DMS 273 (cell line): ENCODE measurements around the gene ATP10A.

Experiments used
- DNase-seq: peaks from one replicate; lab custom pipeline; 2025; ENCODE audit not compliant: unreplicated experiment; lab: John Stamatoyannopoulos, UW

The ATP10A gene

DNA sequence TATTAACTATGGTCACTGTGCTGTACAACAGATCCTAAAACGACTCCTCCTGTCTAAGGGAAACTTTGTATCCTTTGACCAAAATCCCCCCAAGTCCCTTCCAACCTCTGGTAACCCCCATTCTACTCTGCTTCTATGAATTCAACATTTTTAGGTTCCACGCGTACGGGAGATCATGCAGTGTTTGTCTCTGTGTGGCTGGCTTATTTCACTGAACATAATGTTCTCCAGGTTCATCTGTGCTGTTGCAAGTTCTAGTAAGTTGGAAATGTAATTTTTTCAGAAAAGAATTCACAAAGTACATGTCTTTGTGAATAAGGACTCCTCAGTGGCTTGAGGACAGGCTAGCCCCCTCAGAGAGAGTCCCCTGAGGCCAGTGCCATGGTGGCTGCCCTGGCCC is 66.1 kb downstream of the ATP10A start:
- no peak for DNase-seq

DNA sequence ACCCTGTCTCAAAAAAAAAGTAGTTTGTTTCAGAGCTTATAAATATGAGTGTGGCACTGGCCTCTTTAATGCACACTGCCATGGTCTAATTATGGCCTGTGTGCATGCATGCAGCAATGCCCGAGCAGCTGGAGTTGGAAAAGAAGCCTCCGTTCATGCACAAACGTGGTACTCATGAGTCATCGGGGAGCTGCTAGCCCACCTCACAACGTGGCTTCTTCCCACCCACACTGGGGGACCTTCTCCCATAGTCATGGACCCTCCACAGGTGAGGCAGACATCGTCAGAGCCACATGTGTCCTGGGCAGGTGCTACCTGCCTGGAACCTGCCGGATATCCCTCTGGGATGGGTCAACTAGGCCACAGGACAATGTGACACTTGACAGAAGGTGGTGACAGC is 66.7 kb downstream of the ATP10A start:
- DNase-seq = no peak

DNA sequence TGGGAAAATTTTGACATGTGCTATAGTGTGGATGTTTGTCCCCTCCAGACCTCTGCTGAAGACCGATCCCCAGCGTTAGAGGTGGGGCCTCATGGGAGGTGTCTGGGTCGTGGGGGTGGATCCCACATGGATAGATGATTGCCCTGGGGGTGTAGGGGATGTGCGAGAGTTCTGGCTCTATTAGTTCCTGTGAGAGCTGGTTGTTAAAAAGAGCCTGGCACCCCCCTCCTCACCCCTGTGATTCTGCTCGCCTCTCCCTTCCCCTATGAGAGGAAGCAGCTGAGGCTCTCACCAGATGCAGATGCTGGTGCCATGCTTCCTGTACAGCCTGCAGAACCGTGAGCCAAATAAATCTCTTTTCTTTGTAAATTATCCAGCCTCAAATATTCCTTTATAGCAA is 67.4 kb downstream of the ATP10A start:
- no peak for DNase-seq

DNA sequence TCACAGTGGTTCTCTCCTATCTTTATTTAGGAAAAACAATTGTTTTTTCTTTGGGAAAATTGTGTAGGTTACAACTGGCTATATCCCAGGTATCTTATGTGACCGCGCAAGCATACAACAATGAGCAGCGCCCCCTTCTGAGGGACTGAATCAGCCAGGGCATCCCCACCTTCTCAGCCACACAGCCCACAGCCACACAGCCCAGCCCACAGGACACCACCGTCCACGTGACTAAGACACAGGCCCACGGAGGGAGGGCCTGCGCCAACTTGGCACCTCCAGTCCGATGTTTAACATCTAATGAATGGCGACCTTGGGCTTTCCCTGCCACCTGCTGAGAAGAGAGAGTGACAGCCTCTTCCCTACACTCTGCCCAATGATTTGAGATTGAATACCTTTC is 68.1 kb downstream of the ATP10A start:
- DNase-seq = no peak

DNA sequence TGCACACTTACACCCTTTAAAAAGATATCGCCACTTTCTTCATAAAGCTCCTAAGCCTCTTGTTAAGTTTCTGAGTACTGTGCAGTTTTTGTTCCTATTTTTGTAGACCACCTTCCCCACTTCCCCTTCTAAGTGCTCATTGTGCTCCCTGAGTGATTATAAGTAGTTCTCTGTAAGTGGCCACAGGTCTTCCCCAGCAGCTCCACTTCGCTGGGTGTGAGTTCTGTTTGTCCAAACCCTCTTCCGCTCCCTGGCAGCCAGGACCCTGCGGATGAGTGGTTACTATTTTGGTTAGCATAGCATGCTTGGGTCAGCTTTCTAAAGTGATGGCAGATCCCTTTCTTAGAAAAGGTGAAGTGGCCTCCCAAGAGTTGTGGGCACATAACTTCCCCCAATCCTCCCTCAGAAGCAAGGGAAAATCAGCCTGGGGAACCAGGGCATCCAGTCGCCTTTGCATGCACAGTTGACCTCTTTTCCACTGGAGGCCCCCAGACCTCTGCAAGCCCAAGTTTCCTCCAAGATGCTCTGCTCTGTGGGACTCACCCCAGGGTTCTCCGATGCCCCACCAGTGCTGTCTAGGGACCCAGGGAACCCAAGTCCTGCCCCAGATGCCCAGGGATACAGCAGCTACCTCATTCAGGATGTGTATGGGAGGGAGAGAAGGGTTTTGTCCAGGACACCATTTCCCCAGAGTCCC is 69.6 kb downstream of the ATP10A start:
- DNase-seq = no peak

DNA sequence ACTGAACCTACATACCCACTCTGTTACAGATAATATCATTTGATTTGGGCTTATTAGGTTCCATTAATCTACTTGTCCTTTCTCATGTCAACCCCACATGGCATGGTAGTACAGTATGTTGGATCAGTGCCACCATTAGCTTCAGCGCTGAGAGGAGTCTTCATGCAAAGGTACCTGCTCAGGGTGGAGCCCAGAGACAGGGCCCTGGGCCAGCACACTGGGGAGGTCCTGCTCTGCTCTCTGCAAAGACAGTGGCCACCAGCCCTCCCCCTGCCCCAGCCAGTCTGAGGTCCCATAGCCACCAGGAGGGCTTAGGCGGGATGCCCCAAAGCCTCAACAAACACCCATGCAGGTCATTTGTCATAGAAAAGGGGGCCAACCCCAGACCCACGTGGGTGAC is 71.0 kb downstream of the ATP10A start:
- DNase-seq = no peak

DNA sequence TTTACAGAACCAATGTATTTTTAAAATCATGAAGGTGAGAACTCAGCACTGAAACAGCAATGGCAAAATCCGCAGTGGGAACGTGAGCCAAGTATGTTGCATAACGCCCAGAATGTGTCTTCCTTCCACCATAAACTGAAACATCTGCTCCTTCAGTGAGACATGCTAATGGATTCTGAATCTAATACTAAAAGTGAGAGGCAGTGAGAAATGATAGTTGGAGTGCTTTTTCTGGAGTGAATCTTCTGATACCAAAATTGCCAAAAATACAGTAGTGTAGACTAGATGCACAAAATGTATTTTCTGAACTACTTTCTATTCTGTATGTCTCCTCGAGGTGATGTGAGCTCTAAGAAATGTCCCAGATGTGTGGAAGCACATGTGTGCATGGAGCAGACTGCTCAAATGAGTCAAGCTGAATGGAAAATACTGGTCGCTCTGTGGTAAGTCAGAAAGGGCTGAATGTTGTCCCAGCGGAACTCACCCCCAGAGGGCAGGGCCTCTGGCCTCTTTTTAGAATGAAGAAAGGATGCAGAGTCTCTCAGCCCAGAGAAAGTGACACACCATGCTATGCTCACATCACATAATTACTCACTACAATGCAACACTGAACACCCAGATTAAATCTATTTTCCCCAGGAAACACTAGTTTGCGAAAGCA is 73.0 kb downstream of the ATP10A start:
- peak; percentile 27 for DNase-seq

DNA sequence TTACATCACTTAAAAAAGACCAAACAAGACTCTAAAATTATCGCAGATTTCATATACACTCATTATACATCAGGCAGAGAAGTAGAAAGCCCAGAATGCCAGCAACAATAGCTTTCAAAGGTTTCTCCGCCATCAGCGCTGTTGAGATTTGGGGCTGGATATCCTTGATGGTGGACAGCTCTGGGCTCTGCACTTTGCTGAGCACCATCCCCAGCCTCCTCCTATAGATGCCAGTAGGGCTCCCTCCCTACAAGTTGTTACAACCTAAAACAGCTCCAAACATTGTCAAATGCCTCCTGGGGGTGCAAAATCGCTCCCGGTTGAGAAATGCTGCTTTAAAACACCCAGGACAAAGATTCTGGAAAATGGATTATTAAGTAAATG is 73.5 kb downstream of the ATP10A start:
- no peak for DNase-seq

DNA sequence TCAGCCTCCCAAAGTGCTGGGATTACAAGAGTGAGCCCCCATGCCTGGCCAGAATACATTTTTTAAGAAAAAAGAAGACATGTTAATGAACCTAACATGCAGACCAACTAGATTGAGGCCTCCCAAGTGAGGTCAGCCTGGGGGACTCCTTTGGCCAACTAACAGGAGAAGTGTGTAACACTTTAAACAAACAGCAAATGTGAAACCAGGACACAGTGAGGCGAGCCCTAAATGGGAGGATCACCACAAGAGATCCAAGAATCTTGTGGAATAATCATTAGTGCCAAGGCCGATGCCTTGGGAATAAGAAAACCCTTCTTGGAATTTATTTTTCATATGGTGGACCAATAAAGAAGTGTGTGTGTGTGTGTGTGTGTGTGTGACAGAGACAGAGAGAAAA is 73.9 kb downstream of the ATP10A start:
- no peak for DNase-seq

DNA sequence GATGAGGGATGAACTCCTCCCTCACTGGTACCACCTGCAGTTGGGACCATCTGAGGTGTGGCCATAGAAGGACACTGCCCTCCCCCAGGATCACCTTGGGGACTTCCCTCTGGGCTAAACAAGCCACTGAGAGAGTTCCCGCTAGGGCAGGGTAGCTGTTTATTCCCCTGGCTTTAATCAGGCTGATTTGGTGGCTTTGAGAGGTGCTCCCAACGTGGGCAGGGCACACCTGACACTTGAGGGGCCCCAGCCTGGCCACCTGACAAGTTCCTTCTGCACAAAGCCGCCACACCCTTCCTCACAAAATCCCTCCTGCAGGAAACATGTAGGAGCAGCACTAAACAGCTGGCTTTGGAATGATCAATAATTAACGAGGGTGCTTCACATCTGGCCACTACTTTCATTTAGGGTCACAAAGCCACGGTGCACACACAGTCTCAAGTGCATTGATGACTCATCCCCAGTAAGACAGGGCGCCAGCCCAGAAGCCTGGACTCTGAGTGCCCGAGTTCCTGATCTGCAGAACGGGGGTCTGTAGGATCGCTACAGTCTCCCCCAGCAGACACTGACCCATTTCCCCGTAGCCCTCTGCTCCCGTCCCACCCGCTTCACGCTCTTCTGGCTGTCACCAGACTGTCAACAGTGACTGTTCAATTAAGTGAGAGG is 75.1 kb downstream of the ATP10A start:
- no peak for DNase-seq

DNA sequence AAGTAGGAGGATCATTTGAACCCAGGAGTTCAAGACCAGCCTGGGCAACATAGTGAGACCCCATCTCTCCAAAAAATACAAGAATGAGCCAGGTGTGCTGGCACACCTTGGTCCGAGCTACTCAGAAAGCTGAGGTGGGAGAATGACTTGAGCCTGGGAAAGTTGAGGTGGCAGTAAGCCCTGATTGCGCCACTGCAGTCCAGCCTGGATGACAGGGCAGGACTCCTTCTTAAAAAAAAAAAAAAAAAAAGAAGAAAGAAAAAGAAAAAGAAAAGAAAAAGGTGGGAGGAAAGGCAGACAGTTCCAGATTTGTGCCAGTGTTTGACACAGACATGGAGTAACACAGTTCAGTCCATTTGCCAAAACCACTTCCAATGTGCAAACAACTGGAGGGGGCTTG is 75.7 kb downstream of the ATP10A start:
- no peak for DNase-seq

DNA sequence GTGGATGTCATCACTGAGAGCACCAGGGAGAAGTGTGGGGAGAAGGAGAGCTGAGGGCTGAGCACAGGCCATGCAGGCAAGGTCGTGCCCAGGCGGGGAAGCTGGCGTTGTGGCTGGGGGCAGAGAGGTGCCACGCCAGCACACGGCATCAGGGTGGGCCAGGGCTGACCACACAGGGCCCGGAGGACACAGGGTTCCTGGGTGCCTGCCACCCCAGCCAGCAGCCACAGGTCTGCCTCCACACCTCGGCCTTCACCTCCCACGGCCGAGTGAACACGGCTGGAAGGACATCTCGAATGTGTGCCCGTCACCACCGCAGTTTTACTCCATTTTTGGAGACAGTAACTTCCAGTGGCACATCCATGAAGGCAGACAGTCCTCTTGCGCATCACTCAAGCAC is 77.1 kb downstream of the ATP10A start:
- DNase-seq = no peak

DNA sequence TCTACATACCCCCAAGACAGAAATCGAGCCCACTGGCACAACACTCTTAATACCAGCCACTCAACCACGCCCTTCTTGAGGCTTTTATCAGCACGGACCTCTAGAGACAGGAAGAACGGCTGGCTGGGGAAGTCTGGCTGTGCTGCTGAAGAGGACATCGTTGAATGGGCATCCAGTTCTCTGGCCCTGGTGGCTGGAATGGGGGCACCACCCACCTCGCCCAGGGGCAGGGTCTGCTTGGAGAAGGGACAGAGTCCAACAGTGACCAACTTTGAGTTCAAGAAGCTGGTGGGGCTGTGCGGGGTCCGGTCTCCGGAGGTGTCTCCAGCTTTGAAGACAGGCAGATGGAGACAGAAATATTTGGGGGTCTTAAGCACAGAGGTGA is 77.5 kb downstream of the ATP10A start:
- DNase-seq = no peak

DNA sequence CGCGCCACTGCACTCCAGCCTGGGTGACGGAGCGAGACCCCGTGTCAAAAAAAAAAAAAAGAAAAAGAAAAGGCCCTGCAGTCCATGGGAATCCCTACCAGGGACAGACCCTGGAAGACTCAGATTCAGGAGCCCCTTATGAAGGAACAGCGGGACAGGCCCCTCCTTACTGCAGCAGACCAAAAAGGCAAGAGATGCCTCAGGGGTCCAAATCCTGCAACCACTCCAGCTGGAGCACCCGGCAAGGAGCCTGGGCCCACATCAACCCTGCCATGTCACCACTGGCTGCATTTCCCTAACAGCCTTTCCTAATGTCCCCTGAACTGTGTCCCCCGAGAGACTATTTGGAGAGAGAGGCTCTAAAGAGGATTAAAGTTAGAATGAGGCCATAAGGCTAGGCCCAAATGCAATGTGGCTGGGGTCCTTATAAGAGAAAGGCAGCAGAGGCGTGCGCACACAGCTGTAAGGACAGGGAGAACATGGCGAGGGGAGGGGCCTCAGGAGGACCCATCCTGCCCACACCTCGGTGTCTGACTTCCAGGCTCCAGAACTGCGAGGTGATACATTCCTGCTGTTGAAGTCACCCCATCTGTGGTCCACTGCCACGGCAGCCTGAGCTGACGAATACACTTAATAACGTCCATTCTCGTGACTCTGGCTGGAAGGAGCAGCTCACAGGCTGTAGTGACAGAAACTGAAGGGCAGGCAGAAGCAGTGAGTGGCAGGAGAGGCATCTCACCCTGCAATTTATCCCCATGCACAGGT is 78.1 kb downstream of the ATP10A start:
- no peak for DNase-seq

DNA sequence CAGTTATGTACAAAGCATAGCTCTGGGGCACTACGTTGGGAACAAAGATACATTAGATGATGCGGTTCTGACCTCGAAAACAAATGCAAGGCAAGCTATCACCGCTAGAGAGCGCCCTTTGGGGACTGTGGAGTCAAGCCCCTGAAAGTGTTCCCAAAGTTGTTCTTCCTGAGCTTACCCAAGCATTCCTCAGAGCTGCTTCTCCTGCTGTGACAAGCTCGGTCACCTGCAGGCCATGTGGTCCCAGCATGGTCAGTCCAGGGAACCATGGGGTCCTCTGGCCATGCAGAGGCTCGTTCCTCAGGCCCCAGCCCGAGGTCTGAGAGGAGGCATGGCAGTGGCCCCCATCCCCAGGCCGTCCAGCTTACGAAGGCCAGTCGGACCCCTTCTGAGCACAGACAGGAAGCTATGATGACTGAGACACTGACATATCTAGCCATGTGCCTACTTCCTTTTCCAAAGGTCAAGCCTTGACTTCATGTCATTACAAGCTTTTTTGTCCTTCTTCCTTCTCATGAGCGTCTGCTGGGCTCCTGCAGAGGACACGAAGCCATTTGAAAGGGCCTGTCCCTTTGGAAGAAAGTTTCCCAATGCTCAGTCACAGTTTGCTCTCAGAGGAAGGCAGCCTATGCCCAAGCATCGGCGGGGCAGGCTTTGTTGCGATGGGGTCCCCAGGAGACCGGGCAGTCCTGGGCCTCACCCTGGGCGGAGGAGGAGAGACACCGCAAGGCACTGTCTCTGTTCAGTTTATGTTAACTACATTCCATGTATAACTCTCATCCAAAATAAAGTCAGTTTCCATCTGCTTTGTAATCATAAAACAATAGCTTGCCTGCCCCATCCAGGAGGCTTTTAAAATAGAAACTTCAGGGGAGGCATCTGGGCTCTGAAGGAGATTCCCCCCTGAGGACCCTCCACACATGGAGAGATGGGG is 79.3 kb downstream of the ATP10A start:
- DNase-seq = peak; percentile 67

DNA sequence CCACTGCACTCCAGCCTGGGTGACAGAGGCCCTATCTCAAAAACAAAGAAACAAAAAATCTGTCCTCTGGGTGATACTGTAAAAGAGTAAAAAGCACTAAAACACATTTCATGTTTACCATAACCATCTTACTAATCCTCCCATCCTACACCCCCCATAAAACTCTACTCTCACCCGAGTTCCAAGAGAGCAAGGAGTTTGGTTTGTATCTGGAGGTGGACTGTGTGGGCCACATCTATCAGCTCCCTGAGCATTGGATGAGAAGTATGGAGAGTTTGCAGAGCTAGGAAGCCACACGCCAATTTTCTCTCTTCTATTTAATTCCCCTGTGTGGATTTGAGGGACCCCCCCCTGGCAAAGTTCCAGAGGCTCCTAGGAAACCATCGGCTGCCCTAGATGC is 80.0 kb downstream of the ATP10A start:
- DNase-seq = no peak

DNA sequence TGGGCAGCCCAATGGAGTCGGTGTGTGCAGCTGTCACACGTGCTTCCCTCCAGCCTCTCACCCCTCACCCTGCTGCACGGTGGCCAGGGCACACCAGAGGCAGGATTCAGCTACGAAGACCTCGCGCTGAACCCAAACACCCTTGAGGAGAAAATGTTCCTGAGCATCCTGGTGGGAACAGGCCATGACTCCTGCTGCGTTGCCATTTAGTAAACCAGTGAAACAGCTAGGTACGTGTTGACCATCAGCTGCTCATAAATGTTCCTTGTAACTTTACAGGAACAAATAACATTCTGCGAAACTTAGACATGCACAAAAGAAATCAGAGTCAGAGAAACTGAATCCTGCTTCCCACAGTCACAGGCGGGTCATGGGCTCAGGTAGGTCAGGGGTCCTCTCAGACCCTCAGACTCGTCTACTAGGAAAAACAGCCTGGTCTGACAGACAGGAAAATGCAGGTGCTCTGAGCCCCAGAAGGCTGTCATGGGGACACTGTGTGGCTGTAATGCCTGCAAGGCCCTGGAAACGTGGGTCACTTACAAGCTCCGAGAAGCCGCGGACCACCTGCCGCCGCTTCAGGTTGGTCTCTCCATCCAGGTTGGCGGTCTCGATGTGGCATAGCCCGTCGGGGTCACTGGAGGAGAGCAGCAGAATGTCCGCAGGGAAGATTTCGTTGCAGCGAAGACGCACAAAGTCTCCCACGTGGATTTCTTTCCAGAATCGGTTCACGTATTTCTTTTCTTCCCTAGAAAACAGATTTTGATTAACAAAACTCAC is 82.5 kb downstream of the ATP10A start:
- no peak for DNase-seq

DNA sequence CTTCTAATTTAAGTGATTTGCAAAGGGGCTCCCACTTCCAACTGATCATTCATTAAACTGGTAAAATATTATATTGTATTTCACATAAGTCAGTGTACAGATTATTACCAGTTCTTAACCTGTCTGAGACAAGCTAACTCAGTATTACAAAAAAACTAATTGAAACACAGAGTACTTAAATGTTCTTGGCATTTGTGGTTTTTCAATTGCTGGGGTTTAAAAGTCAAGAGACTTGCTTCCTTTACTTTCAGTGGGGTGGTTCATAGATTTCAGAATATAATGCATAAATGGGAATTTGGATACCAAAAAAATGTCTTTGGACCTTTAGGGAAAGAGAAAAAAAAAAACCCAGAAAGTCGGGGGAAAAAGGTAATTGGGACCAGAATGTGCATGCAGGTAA is 85.0 kb downstream of the ATP10A start:
- DNase-seq = no peak

DNA sequence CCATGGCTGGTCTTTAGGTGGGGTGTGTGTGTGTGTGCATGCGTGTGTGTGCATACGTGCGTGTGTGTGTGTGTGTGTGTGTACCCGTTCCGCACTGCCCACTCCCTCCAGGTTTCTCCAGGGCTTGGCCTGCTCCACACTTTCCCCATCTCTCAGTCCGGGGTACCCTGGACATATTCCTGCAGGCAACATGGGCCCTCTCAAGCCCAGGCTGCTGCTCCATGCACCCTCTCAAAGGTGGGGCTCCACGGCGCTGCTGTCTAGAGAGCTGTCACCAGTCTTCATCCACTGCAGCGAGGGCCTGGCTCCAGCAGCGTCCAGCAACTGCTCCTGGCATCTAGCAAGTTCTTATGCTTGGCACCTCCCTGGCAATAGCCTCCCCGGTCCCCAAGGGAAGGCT is 86.1 kb downstream of the ATP10A start:
- DNase-seq = no peak
